Vein endothelial cell (primary cell): ENCODE results near the gene PIM3. TPM values are rescaled to one million over a fixed set of nuclear protein-coding genes. Genes with fewer than 3 reads are reported as not detected.

Experiments used
- small RNA-seq: library from RNA; depleted of rRNA; stranded (forward); fragments of <200 nt; gene quantifications from one replicate; pipeline ENCODE3, GENCODE V24; 2012
- total RNA-seq: library from RNA; depleted of rRNA; stranded (reverse); fragments of >200 nt; gene quantifications from 2 replicates; pipeline ENCODE4 v1.2.3, GENCODE V29; 2012

The PIM3 gene
- total RNA-seq: 199 TPM in 2 replicates

GRCh38 chr22:49960159-49961004 is at the start of gene PIM3:
PIM3 (plus strand) TSS chr22:49960772; CDS start chr22:49960948, 176 bp downstream.

GRCh38 chr22:49917974-49918910 is 42.3 kb upstream of the PIM3 start, which contains the start of the genes ALG12 and CRELD2:
ALG12 (minus strand) TSS chr22:49918438; CDS start chr22:49913765, 4,673 bp downstream.
CRELD2 (plus strand) TSS chr22:49918634; CDS start chr22:49918770, 136 bp downstream.

GRCh38 chr22:50012211-50013181 is 51.9 kb downstream of the PIM3 start, which contains the start of gene IL17REL:
IL17REL (minus strand) TSS chr22:50012765; CDS start chr22:50012646, 119 bp downstream.

Small RNA genes lying within 50 kb of the gene (small RNA-seq; reads per million reads assigned to genes)
- gene MIR6821: 0.24 reads per million

Other genes starting within 250 kb of the PIM3 start
- gene BRD1, start 132.9 kb upstream of the PIM3 start, total RNA-seq: 26.9 and 28.4 TPM in 2 replicates
- gene ZBED4, start 106.9 kb upstream of the PIM3 start, total RNA-seq: 22.9 and 23.2 TPM in 2 replicates
- 15.4 and 29.7 TPM in 2 replicates for gene ALG12, start 42.3 kb upstream of the PIM3 start, total RNA-seq
- gene CRELD2, start 42.1 kb upstream of the PIM3 start, total RNA-seq: 36.6 and 45.4 TPM in 2 replicates
- gene IL17REL, start 52.0 kb downstream of the PIM3 start, total RNA-seq: under 0.01 and 0.33 TPM in 2 replicates
- gene TTLL8, start 97.5 kb downstream of the PIM3 start, total RNA-seq: not detected in 2 replicates
- not detected in 2 replicates for gene MLC1, start 124.7 kb downstream of the PIM3 start, total RNA-seq
- gene MOV10L1, start 129.2 kb downstream of the PIM3 start, total RNA-seq: 28.6 and 46.7 TPM in 2 replicates
- gene PANX2, start 210.0 kb downstream of the PIM3 start, total RNA-seq: 0.67 and 1.6 TPM in 2 replicates
- 29.2 and 35.3 TPM in 2 replicates for gene TRABD, start 225.1 kb downstream of the PIM3 start, total RNA-seq
- gene SELENOO, start 240.2 kb downstream of the PIM3 start, total RNA-seq: 15.9 and 24.8 TPM in 2 replicates